Measurements from ENCODE around the gene CALML4. TPM values are rescaled to one million over a fixed set of nuclear protein-coding genes. Genes with fewer than 3 reads are reported as not detected.

Gene CALML4
- 1 to 10 TPM; 5.3 to 7.9 (median 6.0) TPM for total RNA-seq

DNA sequence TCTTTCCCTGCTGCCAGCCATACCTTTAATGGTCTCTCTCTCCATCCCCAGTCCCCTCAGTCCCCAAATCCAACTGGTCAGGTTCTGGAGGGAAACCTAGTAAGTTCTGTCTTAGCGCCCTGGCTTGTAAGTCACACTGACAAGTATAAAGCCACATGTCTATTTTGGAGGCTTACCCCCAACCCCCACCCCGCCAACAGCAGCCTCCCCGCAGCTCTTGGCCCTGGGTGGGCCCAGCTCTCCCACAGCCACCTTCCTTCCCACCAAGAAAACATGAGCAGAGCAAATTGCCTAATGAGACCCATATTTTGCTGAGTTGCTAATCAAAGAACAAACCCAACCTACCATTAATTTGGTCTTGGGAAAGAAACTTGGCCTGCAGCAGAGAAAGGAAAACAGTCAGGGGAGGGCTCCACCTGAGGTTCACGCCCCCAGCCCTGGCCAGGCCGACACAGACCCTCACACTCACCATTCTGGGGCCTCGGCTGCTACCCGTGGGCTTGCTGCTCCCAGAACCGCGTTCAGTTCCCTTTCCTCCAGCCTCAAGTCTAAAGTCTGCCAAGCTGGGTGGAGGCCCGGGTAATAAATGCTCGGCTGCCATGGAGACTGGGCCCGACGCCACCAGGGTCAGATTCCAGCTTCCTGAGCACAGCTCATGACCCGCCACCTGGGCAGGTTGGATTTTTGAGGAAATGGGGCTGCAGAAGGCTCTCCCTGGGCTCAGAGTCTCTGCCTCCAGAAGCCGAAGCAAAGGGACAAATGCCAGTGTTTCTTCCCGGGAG lies at the start of gene CALML4:
Gene CALML4, minus strand, starts transcription at position 557 of the 782 bp plus-strand sequence. Its CDS starts 85 bp downstream, at position 472.
- peaks cover 0 to 10% of the 10 kb centered on the region in 2 donors for H3K4me1 ChIP-seq
- H3K36me3 ChIP-seq: no peaks in the 10 kb centered on the region
- intact Hi-C loops (cut with DNase I; ENCODE audit: low total_unique reads): no loop called here
- TF ChIP-seq POLR2AphosphoS5 (IDR thresholded peaks at IDR 0.05) (no peak), POLR2A (IDR thresholded peaks at IDR 0.05) (no peak)
- TF ChIP-seq, protein P1, sequence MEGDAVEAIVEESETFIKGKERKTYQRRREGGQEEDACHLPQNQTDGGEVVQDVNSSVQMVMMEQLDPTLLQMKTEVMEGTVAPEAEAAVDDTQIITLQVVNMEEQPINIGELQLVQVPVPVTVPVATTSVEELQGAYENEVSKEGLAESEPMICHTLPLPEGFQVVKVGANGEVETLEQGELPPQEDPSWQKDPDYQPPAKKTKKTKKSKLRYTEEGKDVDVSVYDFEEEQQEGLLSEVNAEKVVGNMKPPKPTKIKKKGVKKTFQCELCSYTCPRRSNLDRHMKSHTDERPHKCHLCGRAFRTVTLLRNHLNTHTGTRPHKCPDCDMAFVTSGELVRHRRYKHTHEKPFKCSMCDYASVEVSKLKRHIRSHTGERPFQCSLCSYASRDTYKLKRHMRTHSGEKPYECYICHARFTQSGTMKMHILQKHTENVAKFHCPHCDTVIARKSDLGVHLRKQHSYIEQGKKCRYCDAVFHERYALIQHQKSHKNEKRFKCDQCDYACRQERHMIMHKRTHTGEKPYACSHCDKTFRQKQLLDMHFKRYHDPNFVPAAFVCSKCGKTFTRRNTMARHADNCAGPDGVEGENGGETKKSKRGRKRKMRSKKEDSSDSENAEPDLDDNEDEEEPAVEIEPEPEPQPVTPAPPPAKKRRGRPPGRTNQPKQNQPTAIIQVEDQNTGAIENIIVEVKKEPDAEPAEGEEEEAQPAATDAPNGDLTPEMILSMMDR (IDR thresholded peaks at IDR 0.05): no peak
- H3K4me3 ChIP-seq: peak within 1 kb of the TSS; percentile 19 to 39 (median 25)
- no peaks in the 10 kb centered on the region for H3K9me3 ChIP-seq
- peak within 1 kb of the TSS; percentile 50 to 64 for H3K27ac ChIP-seq
- DNase-seq (ENCODE audit: low spot score in 2 of 2): peak; percentile 62 to 64
- no peaks in the 10 kb centered on the region for H3K27me3 ChIP-seq

DNA sequence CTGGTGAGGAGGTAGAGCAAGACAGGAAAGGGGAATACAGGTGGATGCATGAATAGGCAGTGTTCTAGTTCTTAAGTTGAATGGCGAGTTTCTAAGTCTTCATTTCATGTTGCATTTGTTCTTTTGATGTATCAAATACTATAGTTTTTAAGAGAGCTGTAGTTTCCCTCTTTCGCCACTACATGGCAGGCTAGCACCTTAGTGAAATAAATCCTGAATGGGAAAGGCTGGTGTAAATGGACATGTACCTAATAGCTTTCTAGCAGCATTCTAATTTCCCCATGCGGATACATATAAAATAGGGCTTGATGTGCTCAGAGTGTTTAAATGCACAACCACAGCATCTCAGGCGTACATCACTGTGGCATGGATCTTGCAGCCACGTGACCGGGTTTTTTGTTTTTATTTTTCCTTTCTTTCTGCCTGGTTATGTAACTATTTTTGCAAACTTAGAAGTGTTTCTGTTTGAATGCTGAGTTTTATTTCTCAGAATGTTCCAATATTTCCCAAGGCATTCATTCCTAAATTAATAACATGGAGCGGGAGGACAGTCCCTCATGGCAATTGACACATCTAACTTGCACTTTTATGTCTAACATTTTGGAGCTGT lies 47.9 kb upstream of the CALML4 start:
- Histone ChIP-seq H3K4me1 (peaks cover 0 to 3% of the 10 kb centered on the region in 2 donors), H3K36me3 (no peaks in the 10 kb centered on the region), H3K4me3 (no peak overlapping the region), H3K9me3 (no peaks in the 10 kb centered on the region), H3K27ac (no peak overlapping the region), H3K27me3 (no peaks in the 10 kb centered on the region)
- TF ChIP-seq, protein P1 (IDR thresholded peaks at IDR 0.05): peak; percentile 63 to 90 (median 88)
- TF ChIP-seq POLR2AphosphoS5 (IDR thresholded peaks at IDR 0.05): no peak
- intact Hi-C loops (cut with DNase I; ENCODE audit: low total_unique reads): no loop called here
- no peak for DNase-seq (ENCODE audit: low spot score in 2 of 2)

- no peaks in the 10 kb centered on the region for H3K27me3 ChIP-seq
- no peak for TF ChIP-seq POLR2AphosphoS5 (IDR thresholded peaks at IDR 0.05)
- no peak for TF ChIP-seq POLR2A (IDR thresholded peaks at IDR 0.05)
- TF ChIP-seq, protein P1 (IDR thresholded peaks at IDR 0.05): no peak
- no peak overlapping the region for H3K4me3 ChIP-seq
- peaks cover 5 to 6% of the 10 kb centered on the region in 2 donors for H3K9me3 ChIP-seq
- DNase-seq (ENCODE audit: low spot score in 2 of 2): no peak
- no peaks in the 10 kb centered on the region for H3K36me3 ChIP-seq
- intact Hi-C loops (cut with DNase I; ENCODE audit: low total_unique reads): no loop called here
- H3K4me1 ChIP-seq: peaks cover 0 to 3% of the 10 kb centered on the region in 2 donors
- H3K27ac ChIP-seq: no peak overlapping the region
Observed at GRCh38 chr15:68249058-68249713, 44.1 kb upstream of the CALML4 start.

- Histone ChIP-seq H3K9me3 (peaks cover 6 to 8% of the 10 kb centered on the region in 2 donors), H3K27me3 (no peaks in the 10 kb centered on the region), H3K36me3 (no peaks in the 10 kb centered on the region), H3K4me3 (no peak overlapping the region), H3K27ac (no peak overlapping the region), H3K4me1 (no peaks in the 10 kb centered on the region)
- intact Hi-C loops (cut with DNase I; ENCODE audit: low total_unique reads): no loop called here
- no peak for TF ChIP-seq POLR2AphosphoS5 (IDR thresholded peaks at IDR 0.05)
- no peak for TF ChIP-seq POLR2A (IDR thresholded peaks at IDR 0.05)
- no peak for DNase-seq (ENCODE audit: low spot score in 2 of 2)
Observed at GRCh38 chr15:68244235-68244634, 39.1 kb upstream of the CALML4 start.

GRCh38 chr15:68241088-68241935 lies 36.2 kb upstream of the CALML4 start:
- Histone ChIP-seq H3K4me1 (no peaks in the 10 kb centered on the region), H3K27me3 (no peaks in the 10 kb centered on the region), H3K27ac (no peak overlapping the region), H3K9me3 (peaks cover 6 to 8% of the 10 kb centered on the region in 2 donors), H3K36me3 (no peaks in the 10 kb centered on the region), H3K4me3 (no peak overlapping the region)
- no peak for DNase-seq (ENCODE audit: low spot score in 2 of 2)
- TF ChIP-seq, protein P1 (IDR thresholded peaks at IDR 0.05): no peak
- TF ChIP-seq POLR2AphosphoS5 (IDR thresholded peaks at IDR 0.05) (no peak), POLR2A (IDR thresholded peaks at IDR 0.05) (no peak)
- intact Hi-C loops (cut with DNase I; ENCODE audit: low total_unique reads): no loop called here
